Measurements from ENCODE around the gene CLNK.

CLNK gene

DNA sequence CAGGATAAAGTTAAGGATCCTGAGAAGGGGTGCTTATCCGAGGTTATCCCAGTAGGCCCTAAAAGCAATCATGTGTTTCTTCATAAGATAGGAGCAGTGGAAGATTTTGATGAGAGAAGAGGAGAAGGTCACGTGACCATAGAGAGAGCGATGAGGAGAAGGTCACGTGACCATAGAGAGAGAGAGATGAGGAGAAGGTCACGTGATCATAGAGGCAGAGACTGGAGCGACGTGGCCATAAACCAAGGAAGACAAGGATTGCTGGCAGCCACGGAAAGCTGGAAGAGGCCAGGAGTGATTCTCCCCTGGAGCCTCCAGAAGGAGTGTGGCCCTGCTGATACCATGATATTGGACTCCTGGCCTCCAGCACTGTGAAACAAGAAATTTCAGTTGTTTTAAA, 188.9 kb downstream of the CLNK start:
- no peak for DNase-seq

DNA sequence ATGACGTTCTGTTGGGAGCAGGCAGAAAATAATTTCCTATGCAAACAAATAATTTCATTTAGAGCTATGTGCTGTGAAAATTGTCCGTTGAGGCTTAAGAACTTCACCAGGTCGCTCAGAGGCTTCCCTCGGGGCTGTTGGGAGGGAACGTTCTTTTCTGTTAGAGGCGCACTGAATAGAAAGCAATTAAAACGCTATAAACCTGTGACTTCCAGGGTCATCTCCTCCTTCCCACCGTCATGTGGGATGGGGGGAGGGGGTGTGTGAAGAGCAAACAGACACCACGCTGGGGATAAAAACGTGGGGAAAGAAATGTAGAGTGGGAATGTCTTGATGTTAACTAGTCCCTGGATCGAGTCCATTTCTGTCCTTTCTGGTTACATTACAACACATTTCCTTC, 192.1 kb downstream of the CLNK start:
- DNase-seq, result no peak

DNA sequence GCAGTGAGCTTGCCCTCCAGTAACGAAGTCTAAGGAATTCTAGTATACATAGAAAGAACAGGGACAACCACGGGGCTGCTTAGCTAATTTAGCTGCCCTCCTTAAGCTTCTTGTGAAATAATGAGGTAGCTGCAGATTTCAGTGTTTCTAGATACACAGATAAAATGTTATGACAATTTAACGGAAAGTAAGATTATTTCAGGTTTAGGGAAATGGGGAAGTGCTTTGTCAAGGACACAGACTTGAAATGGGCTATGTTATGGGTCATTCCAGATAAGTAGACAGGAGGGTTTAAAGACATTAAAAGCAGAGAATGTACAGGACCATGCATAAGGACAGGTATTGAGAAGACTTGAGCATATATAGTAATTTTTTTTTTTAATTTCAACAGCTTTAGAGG, 193.2 kb downstream of the CLNK start:
- DNase-seq, result no peak

DNA sequence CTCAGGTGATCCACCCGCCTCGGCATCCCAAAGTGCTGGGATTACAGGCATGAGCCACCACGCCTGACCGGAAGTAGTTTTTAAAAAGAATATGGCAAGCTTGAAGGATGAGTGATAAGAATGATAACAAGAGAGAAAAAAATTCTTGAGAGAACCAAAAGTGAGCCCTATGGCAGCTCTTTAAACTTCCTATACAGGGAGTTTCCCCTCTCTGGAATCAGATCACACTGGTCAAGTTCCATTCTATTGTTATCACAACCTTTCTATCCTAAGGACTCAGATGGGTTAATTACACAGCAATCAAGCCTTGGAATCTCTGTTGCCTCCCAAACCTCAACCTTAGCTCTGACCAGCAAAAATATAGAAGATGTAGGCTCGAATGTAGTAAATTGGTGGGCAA, 193.6 kb downstream of the CLNK start:
- no peak for DNase-seq

DNA sequence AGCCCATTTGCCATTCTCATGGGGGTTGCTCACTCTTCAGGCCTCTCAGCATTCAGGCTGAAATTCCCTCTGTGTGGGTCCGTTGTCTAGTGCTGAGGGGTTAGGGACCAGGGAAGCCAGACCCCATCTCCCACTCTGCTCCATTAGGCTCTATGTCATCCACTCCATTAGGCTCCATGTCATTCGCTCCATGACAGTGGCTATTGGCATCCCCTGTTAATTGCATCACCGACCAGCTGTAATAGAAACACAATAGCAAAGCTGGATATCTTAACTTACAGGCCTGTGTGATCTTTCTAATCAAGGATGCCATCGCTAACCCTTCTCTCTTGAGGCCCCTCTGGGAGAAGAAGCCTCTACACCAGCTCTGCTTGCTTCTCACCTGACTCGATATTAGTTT, 201.7 kb downstream of the CLNK start:
- no peak for DNase-seq

DNA sequence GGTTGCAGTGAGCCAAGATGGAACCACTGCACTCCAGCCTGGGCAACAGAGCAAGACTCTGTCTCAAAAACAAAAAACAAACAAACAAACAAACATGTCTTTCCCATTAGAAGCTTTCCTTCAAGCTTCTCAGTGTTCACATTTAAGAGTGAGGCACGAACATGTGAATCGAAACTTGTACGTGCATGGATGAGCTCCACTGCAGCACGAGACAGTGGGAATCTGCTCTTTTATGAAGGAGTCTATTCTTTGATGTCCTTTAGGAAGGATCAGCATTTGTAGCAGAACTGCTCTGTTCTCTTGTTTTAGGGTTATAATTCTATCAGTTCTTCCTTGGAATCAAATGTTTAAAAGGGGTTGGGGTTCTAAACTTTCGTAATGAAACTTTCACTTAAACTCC, 204.0 kb downstream of the CLNK start:
- DNase-seq, result no peak

DNA sequence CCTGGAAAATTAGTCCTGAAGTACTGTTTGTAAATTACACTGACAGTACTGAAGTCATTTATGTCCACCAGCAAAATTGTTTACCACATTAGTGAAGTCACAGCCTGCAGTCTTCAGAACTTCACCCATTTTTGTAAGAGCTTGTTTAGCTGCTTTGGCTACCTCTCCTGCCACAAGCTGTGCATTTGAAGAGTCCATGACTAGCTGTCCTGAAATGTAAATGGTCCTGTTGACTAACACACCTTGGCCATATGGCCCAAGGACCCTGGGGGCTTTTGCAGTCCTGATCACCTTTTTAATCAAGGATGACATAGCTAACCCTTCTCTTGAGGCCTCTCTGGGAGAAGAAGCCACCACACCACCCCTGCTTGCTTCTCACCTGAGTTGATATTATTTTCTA, 205.9 kb downstream of the CLNK start:
- no peak for DNase-seq

DNA sequence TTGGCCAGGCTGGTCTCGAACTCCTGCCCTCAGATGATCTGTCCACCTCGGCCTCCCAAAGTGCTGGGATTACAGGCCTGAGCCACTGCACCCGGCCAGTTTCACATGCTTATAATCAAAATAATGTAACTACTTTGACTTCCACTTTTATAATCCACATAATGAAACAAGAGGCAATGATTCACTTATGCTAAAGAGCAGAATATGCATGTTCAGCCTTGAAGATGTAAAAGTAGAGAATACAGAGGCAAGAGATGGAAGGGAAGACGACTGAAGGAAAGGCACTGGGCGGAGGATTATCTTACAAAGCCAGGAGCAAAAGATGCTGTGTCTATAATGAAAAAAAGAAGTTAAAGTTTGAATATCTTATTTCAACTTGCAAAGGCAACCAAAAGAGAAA, 214.1 kb downstream of the CLNK start:
- DNase-seq, result no peak

DNA sequence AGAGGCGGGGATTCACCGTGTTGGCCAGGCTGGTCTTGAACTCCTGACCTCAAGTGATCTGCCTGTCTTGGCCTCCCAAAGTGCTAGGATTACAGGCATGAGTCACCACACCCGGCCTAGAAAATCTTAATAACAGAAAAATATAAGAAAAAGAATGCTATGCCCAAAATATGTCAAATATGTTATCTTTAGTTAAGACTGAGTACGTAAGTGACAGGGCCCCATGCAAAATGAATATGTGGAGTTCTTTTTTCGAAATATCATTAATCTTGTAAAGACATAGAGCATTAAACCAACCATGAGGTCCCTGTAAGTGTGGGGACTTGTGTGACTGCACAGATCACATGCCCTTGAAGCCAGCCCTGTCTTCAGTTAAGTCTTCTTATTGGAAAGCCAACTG, 218.4 kb downstream of the CLNK start:
- DNase-seq, result no peak

DNA sequence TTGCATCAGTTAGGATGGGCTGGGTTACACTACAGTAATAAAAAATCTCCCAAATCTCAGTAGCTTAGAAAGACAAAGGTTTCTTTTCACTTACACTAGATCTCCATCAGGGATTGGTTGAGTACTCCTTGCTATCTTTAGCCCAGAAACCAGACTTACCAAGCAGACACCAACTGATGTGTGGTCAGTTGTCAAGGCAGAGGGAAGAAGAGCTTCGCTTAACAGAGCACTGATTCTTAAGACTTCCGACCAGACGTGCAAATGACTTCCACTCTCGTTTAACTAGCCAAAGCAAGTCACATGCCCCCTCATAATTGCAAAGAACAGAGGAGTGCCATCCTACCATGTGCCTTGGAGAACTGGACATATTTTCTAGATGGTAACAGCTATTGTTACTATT, 221.7 kb downstream of the CLNK start:
- DNase-seq, result no peak

DNA sequence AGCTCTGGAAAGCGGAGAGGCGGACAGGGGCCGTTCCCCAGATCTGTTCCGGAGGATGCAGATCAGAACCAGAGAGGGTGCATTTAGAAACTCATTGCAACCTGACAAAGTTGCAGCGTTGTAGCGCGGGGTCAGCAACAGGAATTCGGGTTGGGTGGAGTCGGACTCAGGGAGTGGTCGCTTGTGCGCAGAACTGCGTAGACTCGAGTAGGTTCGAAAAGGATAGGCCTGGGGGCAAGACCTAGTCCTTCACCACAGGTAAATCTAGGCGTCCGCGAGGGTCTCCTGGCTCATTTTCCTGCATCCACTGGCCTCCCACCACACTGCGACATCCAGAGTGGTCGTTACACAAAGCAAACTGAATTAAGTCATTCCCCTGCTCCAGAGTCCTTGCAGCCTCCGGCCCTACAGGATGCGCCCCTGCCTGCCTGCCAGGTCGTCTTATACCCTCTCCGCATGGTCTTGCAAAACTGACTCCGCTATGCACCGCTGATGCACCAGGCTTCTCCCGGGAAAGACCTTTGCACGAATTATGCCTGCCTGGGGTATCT, 222.6 kb downstream of the CLNK start:
- no peak for DNase-seq

DNA sequence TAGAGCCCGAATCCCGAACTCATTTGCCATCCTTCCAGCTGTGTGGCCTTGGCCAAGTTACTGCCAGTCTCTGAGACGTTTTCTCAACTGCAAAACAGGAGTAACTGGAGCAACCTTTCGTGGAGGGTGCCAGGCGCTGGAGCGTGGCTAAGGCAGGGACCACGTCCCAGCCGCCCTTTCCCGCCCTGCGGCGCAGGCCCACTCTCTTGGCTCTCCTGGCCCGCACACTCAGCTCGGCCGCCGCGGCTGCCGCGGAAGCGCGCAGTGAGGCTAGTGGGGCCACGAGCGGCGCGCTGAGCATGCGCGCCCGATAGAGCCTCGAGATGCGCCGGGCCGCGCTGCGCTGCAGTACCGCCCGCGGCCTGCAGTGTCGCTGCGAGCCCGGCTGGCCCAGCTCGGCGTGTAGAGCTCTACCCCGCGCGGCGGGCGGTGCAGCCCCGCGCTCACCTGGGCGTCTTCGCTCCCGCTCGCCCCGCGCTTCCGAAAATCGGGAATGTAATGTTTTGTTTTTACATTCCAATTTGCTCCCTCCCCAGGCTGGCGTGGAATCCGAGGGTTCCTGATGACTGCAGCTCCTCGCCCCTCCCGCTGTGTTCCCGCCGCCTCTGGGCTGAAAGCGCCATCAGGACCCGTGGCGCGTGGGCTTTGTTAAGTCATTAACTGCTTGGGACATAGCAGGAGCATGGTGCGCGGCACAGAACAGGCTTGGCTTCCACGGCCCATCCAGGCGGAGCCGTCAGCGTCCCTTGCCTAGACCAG, 223.3 kb downstream of the CLNK start:
- peak; percentile 82 for DNase-seq

DNA sequence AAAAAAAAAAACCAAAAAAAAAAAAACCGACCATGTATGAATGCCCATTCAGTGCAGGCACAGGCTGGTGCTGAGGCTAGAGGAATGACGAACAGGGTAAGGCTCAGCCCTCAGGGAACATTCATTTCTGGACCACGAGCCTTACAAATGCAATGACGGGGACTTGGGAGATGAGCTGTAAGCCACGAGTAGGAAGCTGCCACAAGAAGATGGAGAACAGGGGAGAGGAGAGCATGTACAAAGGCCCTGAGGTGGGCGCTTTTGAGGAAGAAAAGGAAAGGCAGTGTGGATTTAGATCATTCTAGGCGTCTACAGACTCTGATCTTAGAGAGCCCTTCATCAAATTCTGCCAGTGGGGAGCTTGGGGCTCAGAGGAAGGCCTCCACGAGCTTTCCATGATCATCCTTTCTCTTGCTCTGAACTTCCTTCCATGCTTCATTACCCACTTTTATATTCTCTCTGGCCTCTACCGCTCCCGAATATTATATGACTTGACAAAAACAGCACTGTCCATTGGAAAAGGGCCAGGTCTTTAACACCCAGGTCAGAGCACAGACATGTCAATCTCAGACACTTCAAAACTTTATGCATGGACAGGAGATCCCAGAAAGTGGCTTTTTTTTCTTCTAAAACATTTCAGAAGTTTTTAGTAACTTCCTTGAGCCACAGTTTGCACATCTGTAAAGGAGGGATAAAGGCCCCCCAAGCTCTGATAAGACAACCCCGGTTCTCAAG, 224.1 kb downstream of the CLNK start:
- DNase-seq, result no peak

DNA sequence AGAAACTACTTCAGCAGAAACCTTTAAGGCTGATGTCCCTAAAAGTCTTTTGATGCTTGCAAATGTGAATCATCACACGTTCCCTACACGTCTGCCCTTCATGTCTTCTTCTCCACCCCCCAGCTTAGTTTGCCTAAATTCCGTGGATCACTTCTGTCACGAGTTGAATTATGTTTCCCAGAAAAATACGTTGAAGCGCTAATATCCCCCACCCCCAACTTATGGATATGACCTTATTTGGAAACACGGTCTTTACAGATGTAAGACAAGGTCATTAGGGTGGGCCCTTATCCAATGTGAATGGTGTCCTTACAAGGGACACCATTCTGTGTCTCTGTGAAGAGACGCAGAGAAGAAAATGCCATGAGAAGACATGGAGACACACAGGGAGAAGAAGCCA, 225.3 kb downstream of the CLNK start:
- no peak for DNase-seq

DNA sequence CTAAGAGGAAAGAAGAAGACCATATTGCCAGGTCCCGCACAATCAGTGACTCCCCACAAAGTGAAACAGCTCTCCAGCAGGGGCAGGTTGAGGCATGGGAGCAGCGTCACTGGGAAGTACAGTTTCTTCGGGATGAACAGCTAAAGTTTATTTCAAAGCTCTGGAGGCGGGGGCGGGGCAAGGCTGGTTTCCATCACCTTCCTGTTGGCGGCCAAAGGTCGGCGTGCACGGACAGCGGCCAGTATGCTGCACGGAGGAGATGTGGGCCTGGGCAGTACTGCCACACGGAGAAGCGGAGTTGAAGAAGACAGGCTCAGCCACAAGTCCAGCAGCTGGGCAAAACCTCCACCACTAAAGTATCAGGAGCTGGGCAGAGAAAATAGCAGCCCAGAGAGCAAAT, 226.4 kb downstream of the CLNK start:
- DNase-seq, result no peak

DNA sequence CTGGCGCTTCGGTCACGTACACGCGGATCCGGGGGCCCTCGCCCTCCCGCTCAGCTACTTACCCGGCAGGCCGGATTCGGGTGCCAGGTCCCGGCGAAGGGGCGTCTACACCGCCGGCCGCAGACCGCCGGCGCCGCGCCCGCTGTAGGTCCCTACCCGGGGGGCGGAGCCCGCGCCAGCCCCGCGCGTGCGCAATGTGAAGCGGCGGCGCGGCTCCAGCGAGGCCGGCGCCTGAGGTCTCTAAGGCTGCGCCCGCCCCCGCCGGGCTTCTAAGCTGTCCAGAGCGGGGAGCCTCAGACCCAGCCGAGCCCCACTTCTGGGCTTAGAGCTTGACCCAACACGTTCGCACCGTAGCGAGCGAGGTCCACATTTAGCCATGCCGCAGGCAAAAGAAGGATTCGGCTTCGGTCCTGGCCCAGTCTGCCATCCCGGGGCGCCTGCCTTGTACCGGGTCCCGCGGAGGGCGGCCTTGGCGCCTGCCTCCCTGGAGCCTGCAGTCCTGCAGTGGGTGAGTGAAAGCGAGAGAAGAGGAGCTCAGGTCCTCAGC, 227.2 kb downstream of the CLNK start, which contains the start of gene ZNF518B:
ZNF518B (minus strand) TSS at position 172 of the 547 bp plus-strand sequence. CDS start 11,098 bp downstream, outside the sequence.
- peak; percentile 86 for DNase-seq

DNA sequence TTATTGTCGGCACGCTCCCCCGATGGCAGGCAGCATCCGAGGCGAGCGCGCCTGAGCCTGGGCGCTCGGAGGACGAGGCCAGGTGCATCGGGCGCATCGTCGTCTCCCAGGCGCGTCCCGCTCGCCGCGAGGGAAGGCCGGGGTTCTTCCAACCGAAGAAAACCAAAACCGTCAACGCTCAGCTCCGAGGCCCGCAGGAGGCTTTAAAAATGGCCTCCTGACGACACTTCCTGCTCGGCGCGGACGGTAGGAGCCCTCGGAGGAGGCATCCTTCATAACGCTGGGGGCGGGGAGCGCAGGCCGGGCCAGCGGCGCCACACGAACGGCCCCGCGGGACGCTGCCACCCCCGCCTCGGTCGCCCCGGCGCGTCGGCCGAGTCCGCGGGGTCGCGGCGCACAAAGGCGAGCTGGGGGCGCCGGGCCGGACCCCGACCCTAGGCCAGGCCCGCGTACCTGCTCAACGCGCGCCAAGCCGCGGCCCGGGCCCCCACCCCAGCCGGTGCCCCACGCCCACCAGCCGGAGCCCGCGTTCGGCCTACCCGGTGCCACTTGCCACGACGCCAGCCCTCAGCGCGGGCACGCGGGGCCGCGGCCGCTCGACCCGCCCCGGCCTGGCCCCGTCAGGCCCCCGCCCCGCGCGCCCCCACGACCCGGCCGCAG, 227.8 kb downstream of the CLNK start:
- DNase-seq, result peak; percentile 69

DNA sequence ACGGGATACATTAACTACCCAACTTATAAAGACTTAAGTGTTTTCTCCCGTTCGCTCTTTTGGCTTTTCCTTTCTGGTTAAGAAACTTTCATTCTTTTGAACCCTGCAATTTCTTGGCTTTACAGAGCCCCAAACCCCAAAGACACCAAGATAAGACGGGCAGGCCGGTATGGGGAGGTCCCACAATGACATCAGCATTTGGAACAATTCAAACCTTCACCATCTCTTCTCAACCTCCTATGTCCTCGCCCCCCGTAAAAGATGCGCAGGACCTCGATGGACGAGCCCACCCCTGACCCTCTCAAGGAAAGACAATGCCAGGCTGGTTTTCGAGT, 228.3 kb downstream of the CLNK start:
- no peak for DNase-seq

DNA sequence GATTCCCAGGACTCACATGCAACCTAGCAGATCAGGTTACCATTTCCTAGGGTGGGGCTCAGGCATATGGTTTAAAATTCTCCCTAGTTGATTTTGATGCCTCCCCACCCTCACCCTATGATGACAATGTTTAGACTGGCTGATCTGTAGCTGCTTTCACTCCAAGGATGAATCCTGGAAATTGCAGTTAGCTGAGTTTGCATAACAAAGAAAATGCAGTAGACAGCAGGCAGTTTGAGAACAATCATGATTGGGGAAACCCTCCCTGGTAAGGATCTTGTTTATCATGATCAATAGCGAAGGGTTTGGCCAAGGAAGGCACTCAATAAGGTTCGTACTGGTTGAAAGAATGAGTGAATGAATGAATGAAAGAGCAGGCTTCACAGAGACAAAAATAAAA, 229.4 kb downstream of the CLNK start:
- DNase-seq, result no peak

DNA sequence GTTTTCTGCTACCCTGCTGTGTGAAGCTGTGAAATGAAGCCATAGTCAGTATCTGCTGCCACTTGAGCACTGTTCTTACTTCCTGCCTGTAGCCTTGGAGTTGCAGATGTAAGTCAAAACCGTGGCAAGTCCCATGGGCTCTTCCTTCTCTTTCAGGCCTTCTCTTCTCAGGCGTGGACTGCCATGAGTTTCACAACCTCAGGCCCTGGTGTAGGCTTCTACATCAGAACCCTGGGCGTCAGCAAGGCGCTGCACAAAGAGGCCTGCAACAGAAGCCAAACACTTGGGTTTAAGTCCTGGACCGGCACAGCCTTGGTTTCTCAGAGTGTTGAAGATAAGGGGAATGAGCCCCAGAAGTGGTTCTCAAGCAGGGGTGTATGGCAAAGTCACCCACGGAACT, 229.8 kb downstream of the CLNK start:
- no peak for DNase-seq

DNA sequence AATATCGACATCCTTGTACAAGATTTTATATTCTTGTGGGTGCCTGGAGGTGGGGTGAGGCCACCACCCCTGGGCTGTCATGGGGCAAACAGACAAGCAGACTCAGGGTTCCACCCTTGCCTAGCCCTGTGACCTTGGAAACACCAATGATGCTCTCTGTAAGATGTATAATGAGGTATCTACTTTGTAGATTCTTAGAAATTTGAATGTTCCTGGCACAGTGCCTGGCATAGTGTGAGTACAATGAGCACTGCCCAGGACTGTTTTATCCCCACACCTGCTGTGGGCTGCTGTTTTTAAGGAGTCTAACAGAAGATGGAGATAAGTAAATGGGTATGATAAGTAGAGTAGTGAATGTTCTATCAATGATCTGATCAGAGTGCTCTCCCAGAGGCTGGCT, 230.4 kb downstream of the CLNK start:
- no peak for DNase-seq

DNA sequence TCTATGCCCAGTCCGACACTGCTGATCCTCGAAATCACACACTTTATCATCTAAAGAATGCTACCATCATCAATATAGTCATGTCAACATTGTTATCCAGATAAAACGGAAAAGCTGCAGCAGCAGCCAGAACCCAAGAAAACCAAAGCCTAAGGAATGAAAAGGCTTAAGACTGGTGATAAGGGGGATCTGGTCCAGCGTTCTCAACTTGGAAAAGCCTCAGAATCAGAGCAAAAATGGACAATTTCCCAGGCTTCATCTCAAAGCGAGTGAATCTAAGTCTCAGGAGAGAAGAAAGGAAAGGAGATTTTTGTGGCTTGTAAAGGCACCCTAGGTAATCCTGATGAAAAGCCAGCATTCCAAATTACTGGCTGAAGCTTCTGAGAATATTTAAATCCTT, 235.6 kb downstream of the CLNK start:
- no peak for DNase-seq

DNA sequence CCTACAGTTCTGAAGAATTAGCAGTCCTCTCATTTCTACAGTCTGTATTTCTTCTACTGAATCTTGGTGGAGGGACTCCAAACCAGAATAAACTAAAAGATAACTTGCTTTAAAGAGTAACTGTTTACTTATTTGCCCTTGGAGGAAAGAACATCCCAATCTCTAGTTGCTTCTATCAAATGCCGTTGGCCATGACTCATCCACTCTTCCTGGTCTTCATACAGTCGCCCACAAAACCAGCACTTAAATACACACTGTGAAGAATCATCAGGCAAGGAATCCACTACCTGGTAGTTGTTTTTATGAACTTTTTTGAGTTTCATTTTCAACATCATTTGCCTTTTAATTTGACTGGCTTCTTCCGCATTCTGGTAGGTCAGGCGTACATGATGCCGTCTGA, 241.6 kb downstream of the CLNK start:
- no peak for DNase-seq

DNA sequence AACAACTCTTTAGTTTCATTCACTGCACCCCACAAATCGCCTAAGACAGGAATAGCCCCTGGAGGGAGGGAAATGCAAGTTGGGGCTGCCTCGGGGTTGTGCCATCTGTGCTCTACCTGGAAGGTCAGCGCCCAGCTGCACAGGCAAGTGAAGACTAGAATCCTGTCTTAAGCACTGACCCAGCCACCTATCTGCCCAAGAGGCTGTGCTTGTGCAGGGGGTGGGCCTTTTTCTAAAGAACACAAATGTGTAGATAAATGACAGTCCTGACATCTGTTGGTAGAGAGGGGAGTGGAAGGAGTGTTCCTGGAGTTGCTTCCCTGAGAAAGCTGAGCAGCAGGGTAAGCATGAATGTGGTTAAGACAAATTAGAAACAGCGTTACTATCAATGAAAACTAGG, 243.1 kb downstream of the CLNK start:
- no peak for DNase-seq
